Muscle layer of colon (tissue), 2 donors: ENCODE results near the gene UBR3.

Experiments
- H3K27ac ChIP-seq: one replicate; pipeline ENCODE4 v1.7.0; 2013; ENCODE audit warnings: low read depth, mild to moderate bottlenecking, low read length, moderate library complexity
- H3K27me3 ChIP-seq, 2 donors: one replicate each; pipeline ENCODE4 v1.7.0; 2013; ENCODE audit warnings: low read length in 2 of 2, mild to moderate bottlenecking in 2 of 2; ENCODE audit not compliant: insufficient read depth in 2 of 2, control insufficient read depth in 1 of 2
- H3K36me3 ChIP-seq: one replicate; pipeline ENCODE4 v1.7.0; 2013; ENCODE audit warnings: mild to moderate bottlenecking, low read length; ENCODE audit not compliant: insufficient read depth
- H3K4me1 ChIP-seq: one replicate; pipeline ENCODE4 v1.7.0; 2013; ENCODE audit warnings: mild to moderate bottlenecking, low read length; ENCODE audit not compliant: insufficient read depth
- H3K4me3 ChIP-seq, 2 donors: one replicate each; pipeline ENCODE4 v1.7.0; 2013; ENCODE audit warnings: low read length in 2 of 2, low read depth in 1 of 2, mild to moderate bottlenecking in 1 of 2, moderate library complexity in 1 of 2
- H3K9ac ChIP-seq: one replicate; pipeline ENCODE4 v1.7.0; 2013; ENCODE audit warnings: low read length
- H3K9me3 ChIP-seq: one replicate; pipeline ENCODE4 v1.7.0; 2013; ENCODE audit warnings: mild to moderate bottlenecking, low read length
- donor health status: abdominal sarcoma.
- donor health status: Adenocarcinoma of cecum.

The UBR3 gene

GRCh38 chr2:170031288-170031687 is 204.0 kb downstream of the UBR3 start:
- no peak overlapping the region for H3K27ac ChIP-seq
- no peaks in the 10 kb centered on the region for H3K9me3 ChIP-seq
- H3K4me1 ChIP-seq = no peaks in the 10 kb centered on the region
- no peaks in the 10 kb centered on the region for H3K27me3 ChIP-seq
- no peaks in the 10 kb centered on the region for H3K36me3 ChIP-seq
- no peak overlapping the region for H3K4me3 ChIP-seq
- no peak overlapping the region for H3K9ac ChIP-seq

- no peak overlapping the region for H3K27ac ChIP-seq
- no peak overlapping the region for H3K4me3 ChIP-seq
- H3K9me3 ChIP-seq = no peaks in the 10 kb centered on the region
- H3K36me3 ChIP-seq = no peaks in the 10 kb centered on the region
- H3K27me3 ChIP-seq = no peaks in the 10 kb centered on the region
- no peaks in the 10 kb centered on the region for H3K4me1 ChIP-seq
- no peak overlapping the region for H3K9ac ChIP-seq
Observed at GRCh38 chr2:170034596-170034995, 207.3 kb downstream of the UBR3 start.

GRCh38 chr2:170038734-170039133 is 211.5 kb downstream of the UBR3 start:
- Histone ChIP-seq H3K9me3 (no peaks in the 10 kb centered on the region), H3K27ac (no peak overlapping the region), H3K36me3 (peaks cover 5% of the 10 kb centered on the region), H3K9ac (no peak overlapping the region), H3K27me3 (no peaks in the 10 kb centered on the region), H3K4me1 (no peaks in the 10 kb centered on the region), H3K4me3 (no peak overlapping the region)

- Histone ChIP-seq H3K27ac (no peak overlapping the region), H3K27me3 (no peaks in the 10 kb centered on the region), H3K36me3 (peaks cover 5% of the 10 kb centered on the region), H3K9ac (no peak overlapping the region), H3K4me3 (no peak overlapping the region), H3K4me1 (no peaks in the 10 kb centered on the region), H3K9me3 (no peaks in the 10 kb centered on the region)
Observed at GRCh38 chr2:170039401-170040172, 212.3 kb downstream of the UBR3 start.

GRCh38 chr2:170044751-170045478 is 217.7 kb downstream of the UBR3 start:
- Histone ChIP-seq H3K4me3 (no peak overlapping the region), H3K4me1 (no peaks in the 10 kb centered on the region), H3K9ac (no peak overlapping the region), H3K27me3 (no peaks in the 10 kb centered on the region), H3K27ac (no peak overlapping the region), H3K36me3 (peaks cover 13% of the 10 kb centered on the region), H3K9me3 (no peaks in the 10 kb centered on the region)

- no peak overlapping the region for H3K9ac ChIP-seq
- no peak overlapping the region for H3K4me3 ChIP-seq
- H3K9me3 ChIP-seq = no peaks in the 10 kb centered on the region
- H3K27me3 ChIP-seq = no peaks in the 10 kb centered on the region
- H3K27ac ChIP-seq = no peak overlapping the region
- H3K4me1 ChIP-seq = no peaks in the 10 kb centered on the region
- peaks cover 8% of the 10 kb centered on the region for H3K36me3 ChIP-seq
Observed at GRCh38 chr2:170047331-170048065, 220.2 kb downstream of the UBR3 start.

- Histone ChIP-seq H3K27me3 (no peaks in the 10 kb centered on the region), H3K9ac (no peak overlapping the region), H3K4me3 (no peak overlapping the region), H3K36me3 (peaks cover 14% of the 10 kb centered on the region), H3K9me3 (no peaks in the 10 kb centered on the region), H3K4me1 (no peaks in the 10 kb centered on the region), H3K27ac (no peak overlapping the region)
Observed at GRCh38 chr2:170052151-170052550, 224.9 kb downstream of the UBR3 start.

- Histone ChIP-seq H3K27ac (no peak overlapping the region), H3K27me3 (no peaks in the 10 kb centered on the region), H3K36me3 (peaks cover 10% of the 10 kb centered on the region), H3K9ac (no peak overlapping the region), H3K9me3 (no peaks in the 10 kb centered on the region), H3K4me1 (no peaks in the 10 kb centered on the region), H3K4me3 (no peak overlapping the region)
Observed at GRCh38 chr2:170054997-170055396, 227.7 kb downstream of the UBR3 start.

- no peak overlapping the region for H3K4me3 ChIP-seq
- no peaks in the 10 kb centered on the region for H3K9me3 ChIP-seq
- H3K36me3 ChIP-seq = peaks cover 20% of the 10 kb centered on the region
- no peak overlapping the region for H3K27ac ChIP-seq
- no peaks in the 10 kb centered on the region for H3K27me3 ChIP-seq
- H3K9ac ChIP-seq = no peak overlapping the region
- H3K4me1 ChIP-seq = no peaks in the 10 kb centered on the region
Observed at GRCh38 chr2:170056900-170057299, 229.6 kb downstream of the UBR3 start.

- Histone ChIP-seq H3K27ac (no peak overlapping the region), H3K36me3 (peaks cover 29% of the 10 kb centered on the region), H3K27me3 (no peaks in the 10 kb centered on the region), H3K4me3 (no peak overlapping the region), H3K9me3 (no peaks in the 10 kb centered on the region), H3K9ac (no peak overlapping the region), H3K4me1 (no peaks in the 10 kb centered on the region)
Observed at GRCh38 chr2:170063456-170064235, 236.4 kb downstream of the UBR3 start.

- no peak overlapping the region for H3K27ac ChIP-seq
- no peaks in the 10 kb centered on the region for H3K4me1 ChIP-seq
- H3K9me3 ChIP-seq = no peaks in the 10 kb centered on the region
- H3K9ac ChIP-seq = no peak overlapping the region
- no peak overlapping the region for H3K4me3 ChIP-seq
- no peaks in the 10 kb centered on the region for H3K27me3 ChIP-seq
- peaks cover 15% of the 10 kb centered on the region for H3K36me3 ChIP-seq
Observed at GRCh38 chr2:170070778-170071177, 243.5 kb downstream of the UBR3 start.
